HepG2 (cell line): ENCODE data around the gene NCOA6. TPM values are rescaled to one million over a fixed set of nuclear protein-coding genes. Genes with fewer than 3 reads are reported as not detected.
A peak's percentile ranks its signal among the peaks of the same experiment; 100 is the strongest.

Experiments used
- CBX5 ChIP-seq: sonication (generic); formaldehyde crosslinking; IDR thresholded peaks from 2 replicates; pipeline ENCODE4 v1.4.0; 2020; ENCODE audit warnings: missing genetic modification reagents, borderline replicate concordance
- ELF3 ChIP-seq: IDR thresholded peaks from 2 replicates; pipeline ENCODE4 v1.6.1; 2016; ENCODE audit warnings: missing genetic modification reagents, missing compliant biosample characterization
- FOSL1 ChIP-seq: sonication (generic); formaldehyde crosslinking; IDR thresholded peaks from 2 replicates; pipeline ENCODE4 v1.9.0; 2021; ENCODE audit warnings: missing genetic modification reagents, borderline replicate concordance
- HMG20A ChIP-seq: IDR thresholded peaks from 2 replicates; pipeline ENCODE4 v1.6.1; 2016; ENCODE audit warnings: borderline replicate concordance
- MIXL1 ChIP-seq: IDR thresholded peaks from 2 replicates; pipeline ENCODE4 v1.6.1; 2016
- NKX3-1 ChIP-seq: sonication (generic); formaldehyde crosslinking; IDR thresholded peaks from 2 replicates; pipeline ENCODE4 v1.5.0; 2020; ENCODE audit warnings: missing genetic modification reagents
- PHB2 ChIP-seq: fragments of 450-650 bp; IDR thresholded peaks from 2 replicates; pipeline ENCODE4 v1.6.1; 2018; ENCODE audit not compliant: partially characterized antibody
- RARA ChIP-seq: IDR thresholded peaks from 2 replicates; pipeline ENCODE4 v1.6.1; 2016; ENCODE audit warnings: missing genetic modification reagents, missing compliant biosample characterization
- REST ChIP-seq, 2 experiments: IDR thresholded peaks; 2 replicates each; pipeline ENCODE4 v1.6.1; 2011 to 2012; ENCODE audit warnings: low read length in 2 of 2, borderline replicate concordance in 1 of 2, low read depth in 1 of 2, mild to moderate bottlenecking in 1 of 2, moderate library complexity in 1 of 2
- THRA ChIP-seq: sonication (generic); formaldehyde crosslinking; IDR thresholded peaks from 2 replicates; pipeline ENCODE4 v1.4.0; 2020; ENCODE audit warnings: missing genetic modification reagents, borderline replicate concordance
- ZNF17 ChIP-seq: sonication (generic); formaldehyde crosslinking; IDR thresholded peaks from 2 replicates; pipeline ENCODE4 v1.5.0; 2020; ENCODE audit warnings: mild to moderate bottlenecking, missing genetic modification reagents
- ZNF382 ChIP-seq: sonication (generic); formaldehyde crosslinking; IDR thresholded peaks from 2 replicates; pipeline ENCODE4 v1.5.0; 2020; ENCODE audit warnings: missing genetic modification reagents, mild to moderate bottlenecking, borderline replicate concordance
- ZNF652 ChIP-seq: IDR thresholded peaks from 2 replicates; pipeline ENCODE4 v1.6.1; 2016; ENCODE audit warnings: low read depth, borderline replicate concordance
- ZNF770 ChIP-seq: sonication (generic); formaldehyde crosslinking; IDR thresholded peaks from 2 replicates; pipeline ENCODE4 v1.5.0; 2020; ENCODE audit warnings: mild to moderate bottlenecking, missing genetic modification reagents
- polyA plus RNA-seq, 8 experiments: library from polyadenylated mRNA; depleted of rRNA in 3 of 8; stranded (reverse) in 7 of 8; unstranded in 1 of 8; fragments of >200 nt; fragmentation: Illumina TruSeq in 4 of 8; extraction: Trizol in 4 of 8; gene quantifications; 2 replicates each; pipeline versions ENCODE4 v1.2.1 to v1.2.3, GENCODE V29; 2011 to 2016; ENCODE audit warnings: low read depth in 4 of 8, missing spikeins in 1 of 8, mixed read lengths in 1 of 8; ENCODE audit not compliant: insufficient read depth in 1 of 8
- total RNA-seq, 5 experiments: library from RNA; depleted of rRNA; stranded (reverse); fragments of >200 nt; fragmentation: Illumina TruSeq; extraction: Trizol; gene quantifications; 2 replicates each; pipeline ENCODE4 v1.2.3, GENCODE V29; 2016; ENCODE audit warnings: low read depth in 1 of 5
- TF ChIP-seq, protein P1 (sequence below): sonication (generic); formaldehyde crosslinking; IDR thresholded peaks from 2 replicates; pipeline ENCODE4 v1.4.0; 2020; ENCODE audit warnings: missing genetic modification reagents
- TF ChIP-seq, protein P2 (sequence below): IDR thresholded peaks from 2 replicates; pipeline ENCODE4 v1.6.1; 2012; ENCODE audit warnings: low read depth, low read length, improper control_type of control experiment

The NCOA6 gene
- total and polyA plus RNA-seq, 2 of the 13 experiments (the other 11 are each of a cell fraction or from before 2014, with no cell fraction given), result 11.2 to 29.3 TPM

DNA sequence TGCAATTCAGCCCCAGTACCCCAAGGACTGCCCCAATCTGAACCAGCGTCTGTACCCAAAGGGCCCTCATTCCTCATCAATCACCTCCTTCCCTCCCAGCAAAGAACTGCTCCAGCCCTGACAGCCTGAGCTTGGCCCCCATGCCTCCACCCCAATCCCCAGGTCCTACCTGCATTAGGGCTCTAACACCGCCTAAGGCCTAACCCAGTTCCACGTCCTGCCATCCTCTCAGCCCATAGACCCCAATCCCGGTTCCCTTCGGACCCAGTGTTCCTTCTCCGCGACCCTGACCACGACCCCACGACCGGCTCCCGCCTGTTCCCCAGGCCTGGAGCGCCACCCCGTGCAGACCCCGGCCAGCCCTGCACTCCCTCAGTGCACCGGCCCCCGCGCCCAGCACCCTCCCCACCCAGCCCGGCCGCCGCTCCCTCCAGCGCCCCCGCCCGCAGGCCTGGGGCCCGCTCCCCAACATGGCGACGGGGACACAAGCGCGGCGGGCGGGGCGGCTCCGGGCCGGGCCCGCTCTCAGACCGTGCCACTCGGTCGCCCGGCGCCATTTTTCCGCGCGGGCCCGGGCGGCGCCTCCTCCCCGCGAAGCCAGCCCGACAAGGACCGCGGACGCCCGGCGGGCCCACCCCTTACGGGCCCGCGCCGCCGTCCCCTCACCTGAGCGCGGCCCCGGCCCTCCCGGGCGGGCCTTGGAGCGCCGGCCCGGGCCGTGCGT lies 483 bp downstream of the NCOA6 start (continued):
- TF ChIP-seq ZNF770 (CRISPR knock-in tag), result no peak
- no peak for TF ChIP-seq ZNF17 (CRISPR knock-in tag)
- TF ChIP-seq MIXL1 (CRISPR knock-in tag), result no peak
- 0 out of 4 replicates have a peak, but pooled peaks of 1 of the 2 experiments have one; percentile 44 for TF ChIP-seq REST (IDR thresholded peaks at IDR 0.05; ENCODE audit: borderline replicate concordance in 1 of 2, low read depth in 1 of 2, low read length in 2 of 2)
- TF ChIP-seq, protein P1, sequence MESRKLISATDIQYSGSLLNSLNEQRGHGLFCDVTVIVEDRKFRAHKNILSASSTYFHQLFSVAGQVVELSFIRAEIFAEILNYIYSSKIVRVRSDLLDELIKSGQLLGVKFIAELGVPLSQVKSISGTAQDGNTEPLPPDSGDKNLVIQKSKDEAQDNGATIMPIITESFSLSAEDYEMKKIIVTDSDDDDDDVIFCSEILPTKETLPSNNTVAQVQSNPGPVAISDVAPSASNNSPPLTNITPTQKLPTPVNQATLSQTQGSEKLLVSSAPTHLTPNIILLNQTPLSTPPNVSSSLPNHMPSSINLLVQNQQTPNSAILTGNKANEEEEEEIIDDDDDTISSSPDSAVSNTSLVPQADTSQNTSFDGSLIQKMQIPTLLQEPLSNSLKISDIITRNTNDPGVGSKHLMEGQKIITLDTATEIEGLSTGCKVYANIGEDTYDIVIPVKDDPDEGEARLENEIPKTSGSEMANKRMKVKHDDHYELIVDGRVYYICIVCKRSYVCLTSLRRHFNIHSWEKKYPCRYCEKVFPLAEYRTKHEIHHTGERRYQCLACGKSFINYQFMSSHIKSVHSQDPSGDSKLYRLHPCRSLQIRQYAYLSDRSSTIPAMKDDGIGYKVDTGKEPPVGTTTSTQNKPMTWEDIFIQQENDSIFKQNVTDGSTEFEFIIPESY (CRISPR knock-in tag), result peak; percentile 43
- no peak for TF ChIP-seq HMG20A
- TF ChIP-seq RARA, result peak; percentile 38
- 0 out of 2 replicates have a peak, but pooled peaks have one; percentile 8 for TF ChIP-seq NKX3-1 (CRISPR knock-in tag)
- TF ChIP-seq ELF3 (CRISPR knock-in tag), result no peak
- TF ChIP-seq THRA (CRISPR knock-in tag), result peak; percentile 68
- no peak for TF ChIP-seq FOSL1 (CRISPR knock-in tag)
- TF ChIP-seq, protein P2, sequence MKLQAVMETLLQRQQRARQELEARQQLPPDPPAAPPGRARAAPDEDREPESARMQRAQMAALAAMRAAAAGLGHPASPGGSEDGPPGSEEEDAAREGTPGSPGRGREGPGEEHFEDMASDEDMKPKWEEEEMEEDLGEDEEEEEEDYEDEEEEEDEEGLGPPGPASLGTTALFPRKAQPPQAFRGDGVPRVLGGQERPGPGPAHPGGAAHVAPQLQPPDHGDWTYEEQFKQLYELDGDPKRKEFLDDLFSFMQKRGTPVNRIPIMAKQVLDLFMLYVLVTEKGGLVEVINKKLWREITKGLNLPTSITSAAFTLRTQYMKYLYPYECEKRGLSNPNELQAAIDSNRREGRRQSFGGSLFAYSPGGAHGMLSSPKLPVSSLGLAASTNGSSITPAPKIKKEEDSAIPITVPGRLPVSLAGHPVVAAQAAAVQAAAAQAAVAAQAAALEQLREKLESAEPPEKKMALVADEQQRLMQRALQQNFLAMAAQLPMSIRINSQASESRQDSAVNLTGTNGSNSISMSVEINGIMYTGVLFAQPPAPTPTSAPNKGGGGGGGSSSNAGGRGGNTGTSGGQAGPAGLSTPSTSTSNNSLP, result no peak
- no peak for TF ChIP-seq ZNF652 (CRISPR knock-in tag)
- TF ChIP-seq CBX5 (CRISPR knock-in tag), result 0 out of 2 replicates have a peak, but pooled peaks have one; percentile 18
- no peak for TF ChIP-seq ZNF382
- TF ChIP-seq PHB2, result no peak
